ENCODE data around the gene EID2B.

DNA sequence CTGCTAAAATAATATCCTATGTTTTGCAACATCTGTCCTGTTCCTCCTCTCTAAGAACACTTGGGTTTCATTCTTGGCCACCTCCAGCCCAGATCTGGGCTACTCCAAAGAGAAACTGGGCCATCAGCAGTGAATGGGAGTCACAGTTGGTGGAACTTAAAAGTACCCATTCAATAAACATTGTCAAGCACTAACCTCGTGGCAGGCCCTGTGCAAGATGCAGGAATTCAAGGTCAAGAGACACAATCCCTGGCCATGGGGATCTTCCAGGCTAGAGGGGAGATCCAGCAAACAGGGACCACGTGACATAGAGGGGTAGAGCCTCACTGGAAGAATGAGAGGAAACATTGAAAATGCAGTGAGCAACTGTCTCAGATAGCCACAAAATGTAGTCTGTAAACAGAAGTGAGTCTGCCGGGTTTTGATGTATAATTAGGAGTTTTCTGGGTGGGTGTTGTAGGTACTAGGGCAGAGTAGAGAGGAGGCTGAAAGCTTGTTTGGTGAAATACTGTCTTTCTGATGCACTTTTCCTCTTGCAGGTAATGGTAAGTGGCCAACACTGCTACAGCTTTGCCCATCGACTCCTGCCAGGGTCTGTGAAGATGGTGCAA lies 22.2 kb upstream of the EID2B start:
- TF ChIP-seq ZBTB10 (tag by site-specific recombination; IDR thresholded peaks at IDR 0.05), result no peak
- TF ChIP-seq KLF16 (tag by site-specific recombination; IDR thresholded peaks at IDR 0.05), result no peak
- no peak for TF ChIP-seq ZNF366 (tag by site-specific recombination; conservative IDR thresholded peaks at IDR 0.05)
- TF ChIP-seq, protein P1, sequence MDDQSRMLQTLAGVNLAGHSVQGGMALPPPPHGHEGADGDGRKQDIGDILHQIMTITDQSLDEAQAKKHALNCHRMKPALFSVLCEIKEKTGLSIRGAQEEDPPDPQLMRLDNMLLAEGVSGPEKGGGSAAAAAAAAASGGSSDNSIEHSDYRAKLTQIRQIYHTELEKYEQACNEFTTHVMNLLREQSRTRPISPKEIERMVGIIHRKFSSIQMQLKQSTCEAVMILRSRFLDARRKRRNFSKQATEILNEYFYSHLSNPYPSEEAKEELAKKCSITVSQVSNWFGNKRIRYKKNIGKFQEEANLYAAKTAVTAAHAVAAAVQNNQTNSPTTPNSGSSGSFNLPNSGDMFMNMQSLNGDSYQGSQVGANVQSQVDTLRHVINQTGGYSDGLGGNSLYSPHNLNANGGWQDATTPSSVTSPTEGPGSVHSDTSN (CRISPR knock-in tag; IDR thresholded peaks at IDR 0.05), result no peak
- TF ChIP-seq GLIS1 (tag by site-specific recombination; IDR thresholded peaks at IDR 0.05), result no peak
- TF ChIP-seq PRDM4 (tag by site-specific recombination; IDR thresholded peaks at IDR 0.05), result no peak
- no peak for TF ChIP-seq ZNF138 (tag by site-specific recombination; IDR thresholded peaks at IDR 0.05; ENCODE audit: borderline replicate concordance)
- TF ChIP-seq CTCF (tag by site-specific recombination; IDR thresholded peaks at IDR 0.05), result no peak
- TF ChIP-seq ZBTB7A (tag by site-specific recombination; IDR thresholded peaks at IDR 0.05; ENCODE audit: low read depth), result no peak
